HG02610 (cell line): Measurements from ENCODE around the gene PROM2.

Experiments
- ATAC-seq: cut with Tn5 transposase; IDR thresholded peaks from one replicate; pipeline ENCODE4 v1.9.1; 2021; ENCODE audit warnings: mild to moderate bottlenecking, moderate library complexity; ENCODE audit not compliant: unreplicated experiment

PROM2 gene

DNA sequence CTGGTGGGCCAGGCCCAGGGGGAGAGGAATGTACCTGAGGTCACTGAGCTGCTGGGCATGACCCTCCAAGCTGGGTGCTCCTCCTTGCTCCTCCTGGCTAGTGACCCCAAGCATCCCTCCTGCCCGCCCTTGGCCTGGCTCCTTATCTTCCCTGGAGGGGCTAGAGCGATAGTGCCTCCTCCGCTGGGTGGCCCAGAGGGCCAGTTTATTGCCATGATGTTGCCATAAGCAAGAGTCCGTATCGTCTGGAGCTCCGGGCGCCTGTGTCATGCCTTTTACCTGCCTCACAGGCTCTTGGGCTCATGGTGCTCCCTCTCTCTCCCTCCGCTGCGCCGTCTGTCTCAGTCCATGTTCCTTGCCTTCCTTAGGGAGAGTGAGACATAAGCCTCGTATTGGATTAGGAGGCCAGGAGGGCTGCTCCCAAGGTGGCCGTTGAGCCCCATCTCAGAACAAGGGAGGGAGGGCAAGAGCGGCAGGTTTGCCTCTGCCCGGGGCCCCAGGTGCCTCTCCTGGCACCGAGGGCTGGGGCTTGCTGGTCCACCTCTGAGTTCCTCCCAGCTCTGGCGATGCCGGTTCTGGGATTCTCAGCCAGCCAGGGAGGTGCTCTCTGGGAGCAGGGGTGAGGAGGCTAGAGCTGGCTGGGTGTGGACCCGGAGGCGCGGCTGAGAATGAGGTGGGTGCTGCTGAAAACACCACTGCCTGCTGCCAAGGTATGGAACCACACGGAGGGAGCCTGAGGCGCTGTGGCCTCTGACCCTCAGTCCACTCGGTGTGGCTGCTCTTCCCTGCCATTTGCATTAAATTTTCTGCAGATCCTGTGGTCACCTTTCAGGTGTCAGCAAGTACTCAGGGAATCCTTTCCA is 45.5 kb downstream of the PROM2 start:
- ATAC-seq, result no peak

DNA sequence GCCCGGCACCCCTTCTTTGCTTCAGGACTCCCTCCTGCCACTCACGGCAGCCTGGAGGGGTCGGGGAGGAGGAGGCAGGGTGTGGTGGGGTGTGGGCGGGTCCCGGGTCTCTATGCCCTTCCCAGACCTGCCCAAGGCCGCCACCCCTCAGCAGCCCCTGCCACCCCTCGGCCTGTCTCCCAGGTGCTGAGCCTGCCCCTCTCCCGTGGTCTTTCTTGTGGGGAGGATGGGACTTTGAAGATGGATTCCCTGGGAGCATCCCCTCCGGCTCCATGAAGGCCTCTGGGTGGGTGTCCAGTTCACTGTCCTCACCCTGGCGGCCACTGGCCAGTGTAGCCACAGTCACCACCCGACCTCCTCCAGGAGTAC is 46.1 kb downstream of the PROM2 start:
- no peak for ATAC-seq

DNA sequence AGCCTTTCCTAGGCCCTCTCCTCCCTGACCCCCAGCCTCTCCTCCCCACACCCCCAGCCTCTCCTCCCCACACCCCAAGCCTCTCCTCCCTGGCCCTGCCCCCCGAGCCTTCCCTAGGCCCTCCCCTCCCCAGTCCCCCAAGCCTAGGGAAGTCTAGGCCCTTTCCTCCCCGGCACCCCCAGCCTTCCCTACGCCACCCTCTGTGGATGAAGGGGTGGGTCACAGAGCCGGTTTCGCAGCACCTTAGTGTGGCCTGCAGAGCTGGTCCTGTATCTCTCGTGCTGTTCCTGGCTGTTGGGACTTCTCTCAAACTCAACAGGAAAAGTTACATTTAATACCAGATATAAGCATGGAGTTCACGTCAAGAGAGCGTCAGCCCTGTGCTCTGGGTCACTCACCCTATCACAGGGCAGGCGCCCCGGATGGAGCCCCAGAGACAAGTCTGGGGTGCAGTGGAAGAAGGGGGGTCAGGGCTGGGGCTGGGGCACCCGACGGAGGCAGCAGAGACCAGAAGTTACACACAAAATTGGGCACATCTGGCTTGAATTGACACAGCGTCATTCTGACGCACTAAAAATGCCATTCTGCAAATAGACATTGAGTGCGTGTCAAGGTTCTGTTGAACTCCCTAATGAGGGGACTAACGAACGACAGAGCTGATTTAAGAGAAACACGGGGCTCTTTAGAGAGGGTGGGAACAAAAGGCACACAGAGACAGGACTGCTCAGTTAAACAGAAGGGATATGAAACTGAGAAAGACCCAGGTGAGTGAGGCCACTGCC is 46.9 kb downstream of the PROM2 start:
- ATAC-seq, result no peak

DNA sequence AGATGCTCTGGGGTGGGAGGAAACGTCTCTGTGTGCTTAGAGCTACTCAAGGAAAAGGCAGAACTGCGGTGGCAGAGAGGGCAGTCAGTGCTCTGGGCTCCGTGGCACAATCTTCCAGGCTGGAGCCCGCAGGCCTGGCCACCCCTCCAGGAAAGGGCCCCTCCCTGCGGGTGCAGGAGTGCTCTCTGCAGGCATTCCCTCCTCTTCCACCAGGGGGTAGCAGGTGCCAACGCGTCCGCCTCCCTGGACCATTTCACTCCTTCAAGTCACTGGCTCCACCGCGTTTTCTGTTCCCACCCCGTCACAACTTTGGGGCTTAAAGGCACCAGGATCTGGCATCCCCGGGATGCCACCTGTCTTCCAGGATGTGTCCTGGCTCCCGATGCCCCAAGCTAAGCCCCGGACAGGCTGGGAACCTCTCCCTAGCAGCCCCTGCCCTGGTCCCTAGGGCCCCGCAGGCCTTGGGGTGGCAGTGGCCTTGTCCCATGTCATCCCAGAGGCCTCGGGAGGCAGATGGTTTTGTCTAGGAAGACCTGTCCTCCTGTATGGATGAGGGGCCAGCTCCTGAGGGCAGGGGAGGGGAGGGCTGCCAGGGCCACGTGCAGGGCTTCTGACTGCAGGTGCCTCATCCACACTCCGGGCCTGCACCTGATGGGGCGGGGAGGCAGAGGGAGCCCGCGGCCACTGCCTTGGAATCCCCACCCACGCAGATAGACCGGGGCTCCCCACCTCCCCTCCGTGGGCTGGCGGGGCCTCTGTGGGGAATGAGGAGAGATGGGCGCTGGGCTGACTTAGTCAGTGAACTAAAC is 49.3 kb downstream of the PROM2 start:
- no peak for ATAC-seq

DNA sequence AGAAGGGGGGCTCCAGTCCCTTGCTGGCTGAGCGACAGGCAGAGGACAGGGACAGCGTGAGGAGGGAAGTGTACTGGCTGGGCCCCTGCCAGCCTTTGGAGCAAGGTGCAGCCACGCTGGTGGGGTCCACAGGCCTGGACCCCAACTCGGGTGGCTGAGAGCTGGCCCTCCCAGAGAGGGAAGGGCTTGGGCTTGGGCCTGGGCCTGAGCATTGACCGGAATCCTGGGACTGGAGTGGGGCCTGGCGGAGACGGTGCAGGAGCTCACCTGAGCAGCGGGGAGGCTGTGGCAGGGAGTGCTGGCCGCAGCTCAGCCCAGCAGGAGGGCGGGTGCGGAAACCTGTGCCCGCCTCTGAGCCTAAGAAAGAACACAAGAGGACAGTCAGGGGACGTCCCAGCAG is 50.8 kb downstream of the PROM2 start:
- ATAC-seq, result no peak

DNA sequence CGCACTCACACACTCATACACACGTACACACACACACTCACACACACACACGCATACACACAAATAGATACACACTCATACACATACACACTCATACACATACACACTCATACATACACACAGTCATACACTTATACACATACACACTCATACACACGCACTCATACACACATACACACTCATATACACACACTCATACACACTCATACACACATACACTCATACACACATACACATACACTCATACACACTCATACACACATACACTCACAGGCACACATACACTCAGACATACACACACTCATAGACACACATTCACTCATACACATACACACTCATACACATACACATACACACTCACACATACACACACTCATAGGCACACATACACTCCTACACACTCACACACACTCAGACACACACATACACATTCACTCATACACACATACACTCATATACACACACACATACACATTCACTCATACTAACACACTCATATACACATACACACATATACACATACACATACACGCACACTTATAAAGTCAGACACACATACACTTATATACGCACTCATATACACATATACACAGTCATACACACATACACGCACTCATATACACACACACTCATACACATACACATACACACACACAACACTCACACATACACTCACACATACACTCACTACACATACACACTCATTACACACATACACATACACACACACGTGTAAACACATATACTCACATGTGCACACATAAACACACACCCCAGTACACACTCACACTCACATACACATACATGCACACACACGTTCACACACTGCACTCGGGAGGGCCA is 51.6 kb downstream of the PROM2 start:
- no peak for ATAC-seq

DNA sequence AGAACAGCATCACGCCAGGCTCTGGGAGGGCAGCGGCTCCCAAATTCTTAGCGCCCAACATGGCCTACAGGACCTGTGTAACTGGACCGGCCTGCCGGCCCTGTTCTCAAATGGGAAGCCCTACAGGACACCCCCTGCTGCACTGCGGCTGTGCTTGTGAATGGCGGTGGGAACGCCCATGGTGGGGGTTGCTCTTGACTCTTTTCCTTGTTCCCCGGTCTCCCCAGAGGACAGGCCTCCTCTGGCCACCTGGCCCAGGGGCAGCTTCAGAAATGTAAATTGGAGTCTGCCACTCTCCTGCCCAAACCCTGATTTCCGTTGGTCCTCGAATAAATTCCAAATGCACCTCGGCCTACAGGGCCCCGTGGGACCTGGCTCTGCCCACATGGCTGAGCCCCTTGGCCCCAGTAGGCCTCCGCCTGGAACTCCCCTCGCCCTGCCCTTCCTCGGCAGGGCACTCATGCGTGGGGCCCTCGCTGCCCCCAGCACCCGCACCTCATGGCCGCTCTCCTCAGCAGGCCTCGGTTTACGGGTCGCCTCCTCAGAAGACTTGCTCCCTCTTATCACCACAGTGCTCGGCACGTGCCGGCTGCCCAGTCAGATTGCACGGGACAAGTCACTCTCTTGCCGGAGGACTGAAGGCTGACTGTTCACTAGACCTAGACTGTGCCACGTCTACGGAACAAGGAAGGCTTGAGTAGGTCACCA is 52.3 kb downstream of the PROM2 start:
- ATAC-seq, result no peak

DNA sequence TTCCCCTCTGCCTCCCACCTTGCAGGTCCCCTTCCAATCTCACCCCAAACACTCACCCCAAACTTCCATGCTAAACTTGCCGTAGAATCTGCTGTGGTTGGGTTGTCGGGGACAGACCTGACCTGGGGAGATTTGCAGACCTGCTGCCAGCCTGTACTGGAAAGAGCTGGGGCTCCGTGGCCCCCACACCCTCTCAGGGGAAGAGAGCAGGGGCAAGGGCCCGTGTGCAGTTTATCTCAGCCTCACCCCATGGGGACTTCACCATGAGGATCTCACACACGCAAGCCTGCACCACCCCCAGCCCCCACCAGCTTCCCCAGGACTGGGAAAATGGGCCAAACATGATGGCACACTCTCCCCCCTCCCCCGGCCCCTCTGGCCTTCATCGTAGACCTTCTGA is 53.6 kb downstream of the PROM2 start:
- no peak for ATAC-seq

DNA sequence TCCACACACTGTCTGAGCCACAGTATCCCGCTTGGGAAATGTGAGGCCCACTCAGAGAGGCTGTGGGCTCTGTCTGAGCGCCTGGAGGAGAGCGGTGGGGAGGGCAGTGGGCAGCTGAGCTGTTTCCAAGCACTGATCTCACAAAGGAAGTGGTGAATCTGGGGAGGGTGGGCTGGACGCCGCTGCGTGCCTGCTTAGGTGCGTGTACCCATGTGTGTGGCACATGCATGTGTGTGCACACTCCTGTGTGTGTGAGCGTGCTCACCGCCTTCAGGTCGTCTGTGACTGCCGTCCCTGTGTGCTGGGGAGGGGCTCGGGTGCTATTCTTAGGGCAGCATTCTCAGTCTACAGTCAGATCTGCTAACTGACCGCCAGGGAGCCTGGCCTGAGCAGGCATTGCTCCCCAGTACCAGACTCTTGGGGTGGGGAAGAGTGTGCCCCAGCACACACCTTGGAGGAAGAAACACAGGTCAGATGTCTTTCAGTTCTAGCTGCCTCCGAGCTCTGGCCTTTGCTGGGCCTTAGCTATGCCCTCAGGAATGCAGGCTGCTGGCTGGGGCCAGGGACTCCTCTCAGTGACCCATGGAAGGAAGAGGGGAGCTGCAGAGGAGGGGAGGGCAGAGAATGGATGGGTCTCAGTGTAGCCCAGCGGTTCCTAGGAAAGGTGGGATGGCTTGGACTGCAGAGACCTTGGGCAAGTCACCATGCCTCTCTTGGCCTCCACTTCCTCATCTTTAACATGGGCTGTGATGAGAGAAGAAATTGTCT is 54.3 kb downstream of the PROM2 start:
- no peak for ATAC-seq

DNA sequence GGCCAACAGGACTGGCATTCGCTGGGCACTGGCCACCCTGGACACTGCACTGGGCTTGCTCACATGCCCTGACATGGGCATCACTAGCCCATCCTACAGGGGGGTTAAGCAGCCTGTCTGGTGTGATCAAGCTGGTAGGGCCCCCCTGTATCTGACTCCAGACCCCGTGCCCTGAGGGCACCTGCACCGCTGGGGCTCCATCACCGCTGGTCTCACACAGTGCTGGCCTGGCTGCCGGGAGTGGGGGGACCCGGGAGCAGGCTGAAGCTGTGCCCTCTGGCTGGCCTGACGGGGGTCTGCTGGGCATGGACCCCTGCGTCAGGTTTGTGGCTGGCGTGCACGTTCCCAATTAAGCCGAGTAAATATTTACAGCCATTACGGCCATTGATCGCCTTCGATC is 55.2 kb downstream of the PROM2 start:
- ATAC-seq, result no peak

DNA sequence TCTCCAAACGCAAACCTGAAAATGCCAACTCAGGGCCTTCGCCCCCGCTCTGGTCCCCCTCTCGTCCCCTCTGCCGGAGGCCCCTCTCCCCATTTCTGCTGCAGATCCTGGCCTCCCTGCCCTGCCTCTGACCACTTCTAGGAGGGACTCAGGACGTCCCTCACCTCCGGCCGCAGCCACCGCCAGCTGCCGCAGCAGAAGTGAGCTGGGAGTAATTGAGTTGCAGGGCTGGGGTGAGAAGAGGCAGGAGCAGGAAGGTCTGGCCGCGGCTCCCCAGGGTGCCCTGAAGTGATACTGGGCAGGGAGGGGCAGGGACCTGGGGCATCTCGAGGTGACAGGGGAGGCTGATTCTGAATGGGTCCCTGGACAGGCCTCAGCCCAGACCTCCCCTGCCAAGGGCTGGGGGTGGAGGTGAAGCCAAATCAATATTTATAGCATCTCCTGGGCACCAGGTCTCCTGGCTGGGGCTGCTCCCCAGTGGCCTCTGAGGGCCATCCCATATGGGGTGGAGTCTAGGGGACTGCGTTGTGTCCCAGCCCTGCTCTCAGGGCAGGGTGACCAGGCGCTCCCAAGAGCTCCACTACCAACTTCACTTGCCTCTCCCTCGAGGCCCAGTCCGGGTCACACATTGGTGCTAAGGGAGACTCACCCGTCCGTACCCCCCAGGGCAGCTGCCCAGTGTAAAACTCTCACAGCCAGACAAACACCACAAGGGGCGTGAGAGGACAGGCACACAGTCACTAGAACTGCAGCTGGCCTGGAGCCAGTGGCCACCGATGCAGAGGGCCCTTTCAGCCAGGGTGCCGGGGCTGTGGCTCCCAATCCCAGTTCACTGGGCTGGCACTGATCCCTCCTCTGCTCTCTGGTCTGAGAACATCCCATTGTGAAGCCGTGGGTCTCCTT is 55.9 kb downstream of the PROM2 start:
- ATAC-seq, result no peak

DNA sequence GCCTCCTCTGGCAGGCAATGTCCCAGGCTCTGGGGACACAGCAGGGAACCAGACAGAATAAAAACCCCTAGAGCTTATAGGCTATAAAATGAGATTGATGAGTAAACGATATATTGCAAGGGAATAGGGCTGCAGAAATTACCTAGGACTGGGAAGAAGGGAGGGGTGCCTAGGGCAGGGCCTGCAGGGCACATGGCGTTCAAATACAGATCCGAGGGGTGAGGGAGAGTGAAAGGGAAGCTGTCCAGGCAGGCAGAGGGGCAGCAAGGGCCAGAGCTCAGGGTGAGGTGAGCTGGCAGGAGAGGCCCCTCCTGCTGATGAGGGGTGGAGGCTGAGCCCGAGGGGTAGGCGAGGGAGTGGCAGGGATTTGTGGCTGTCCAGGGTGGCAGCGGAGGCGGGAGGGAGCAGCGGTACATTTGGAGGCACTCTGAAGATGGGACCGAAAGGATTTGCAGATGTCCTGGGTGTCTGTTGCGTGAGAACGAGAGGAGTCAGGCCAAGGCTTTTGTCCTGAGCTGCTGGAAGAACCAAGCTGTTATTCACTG is 56.6 kb downstream of the PROM2 start:
- no peak for ATAC-seq

DNA sequence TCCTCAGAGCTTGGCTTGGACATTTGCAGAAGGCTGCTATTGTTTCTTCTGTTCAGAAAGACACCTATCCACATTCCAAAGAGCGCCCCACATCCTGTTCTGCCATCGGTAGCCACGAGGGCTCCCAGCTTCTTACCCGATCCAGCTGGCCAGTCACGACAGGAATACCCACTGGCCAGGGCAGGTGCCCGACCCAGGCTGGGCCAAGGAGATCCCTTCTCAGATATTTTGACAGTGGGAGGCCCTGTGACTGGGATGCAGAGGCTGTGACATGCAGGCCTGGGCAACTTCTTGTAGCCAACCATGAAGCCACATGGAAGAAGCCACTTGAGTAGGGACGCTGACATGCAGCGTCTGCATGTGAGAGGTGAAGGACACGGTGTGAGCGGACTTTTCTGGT is 57.4 kb downstream of the PROM2 start:
- ATAC-seq, result no peak

DNA sequence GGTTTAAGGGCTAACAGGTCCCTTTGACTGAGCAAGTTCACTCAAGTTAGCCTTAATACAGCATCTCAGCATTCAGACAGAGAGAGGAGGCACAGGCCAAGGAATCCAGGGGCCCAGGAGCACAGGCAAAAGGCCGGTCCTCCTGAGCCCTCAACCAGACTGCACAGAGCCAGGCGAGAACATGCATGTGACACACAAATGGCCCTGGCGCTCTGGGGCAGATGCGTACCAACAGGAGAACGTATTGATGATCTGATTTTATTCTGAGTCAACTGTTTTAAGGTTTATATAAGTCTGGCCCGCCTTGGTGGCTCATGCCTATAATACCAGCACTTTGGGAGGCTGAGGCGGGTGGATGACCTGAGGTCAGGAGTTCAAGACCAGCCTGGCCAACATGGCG is 57.8 kb downstream of the PROM2 start:
- no peak for ATAC-seq

DNA sequence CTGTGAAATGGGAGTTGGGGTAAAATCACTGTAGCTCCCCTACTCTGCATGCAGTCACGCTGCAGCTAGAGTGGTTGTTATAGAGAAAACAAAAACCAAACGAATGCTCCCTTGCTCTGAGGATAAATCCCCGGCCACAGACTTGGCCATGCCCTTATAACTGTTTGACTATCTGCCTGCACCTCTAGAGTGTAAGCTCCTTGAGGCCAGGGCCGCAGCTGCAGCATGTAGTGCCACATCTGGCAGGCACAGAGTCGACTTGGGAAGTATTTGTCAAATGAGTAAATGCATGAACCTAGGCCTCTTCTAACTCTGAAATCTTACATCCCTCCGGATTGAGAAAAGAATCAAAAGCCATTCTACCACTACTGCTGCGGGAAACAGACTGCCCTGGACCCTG is 58.8 kb downstream of the PROM2 start:
- no peak for ATAC-seq

DNA sequence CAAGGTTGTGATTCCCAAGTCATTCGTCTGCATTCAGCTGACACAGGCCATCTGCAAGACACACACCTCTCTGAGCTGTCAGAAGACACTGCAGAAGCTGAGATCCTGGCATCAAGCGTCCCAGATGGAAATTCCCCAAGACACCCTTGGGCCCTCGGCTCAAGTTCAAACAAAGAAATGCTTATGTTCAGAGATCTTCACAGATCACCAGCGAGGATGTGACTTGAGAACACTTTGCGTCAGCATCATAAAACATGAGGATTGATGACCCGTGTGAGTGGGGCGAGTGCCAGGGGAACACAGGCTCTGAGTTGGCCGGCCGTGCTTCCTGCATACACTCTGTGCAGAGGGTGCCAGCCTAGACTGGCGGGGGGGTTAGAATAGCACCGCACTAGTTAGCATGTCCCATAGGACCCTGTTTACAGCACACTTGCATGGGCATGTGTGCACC is 59.7 kb downstream of the PROM2 start:
- ATAC-seq, result no peak

DNA sequence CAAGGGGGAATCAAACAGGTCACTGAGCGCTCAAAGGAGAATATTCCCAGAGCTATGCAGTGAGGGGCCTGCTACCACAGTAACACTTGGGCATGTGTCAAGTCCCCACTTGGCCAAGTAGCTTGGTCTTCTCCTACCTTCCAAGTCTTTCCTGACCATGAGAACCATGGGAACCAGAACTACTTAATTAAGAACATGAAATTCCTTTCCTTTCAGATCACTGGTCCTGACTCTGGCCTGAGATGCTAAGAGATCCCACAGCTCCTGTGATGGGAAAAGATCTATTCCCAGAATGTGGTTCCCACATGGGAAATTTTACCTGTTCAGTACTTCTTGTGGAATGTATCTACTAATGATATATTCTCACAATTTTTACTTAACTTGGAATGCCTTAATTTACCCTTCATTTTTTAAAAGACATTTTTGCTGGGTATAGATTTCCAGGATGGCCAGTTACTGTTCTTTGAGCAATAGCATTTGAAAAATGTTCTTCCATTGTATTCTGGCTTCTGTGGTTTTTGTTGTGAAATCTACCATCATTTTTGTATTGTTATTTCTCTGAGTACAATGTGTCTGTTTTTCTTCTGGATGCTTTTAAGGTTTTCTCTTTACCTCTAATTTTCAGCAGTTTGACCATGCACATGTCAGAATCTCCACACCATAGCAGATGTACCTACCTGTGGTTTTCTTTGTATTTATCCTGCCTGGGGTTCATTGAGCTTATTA is 60.8 kb downstream of the PROM2 start:
- ATAC-seq, result no peak
